Ishikawa (cell line): ENCODE measurements around the gene ZBTB7C.

ENCODE experiments used
- CEBPB ChIP-seq: IDR thresholded peaks from 2 replicates; pipeline ENCODE4 v1.6.1; 2012
- CREB1 ChIP-seq: IDR thresholded peaks from 2 replicates; pipeline ENCODE4 v1.6.1; 2012; ENCODE audit warnings: low read depth
- EGR1 ChIP-seq: IDR thresholded peaks from 2 replicates; pipeline ENCODE4 v1.6.1; 2012
- EP300 ChIP-seq: IDR thresholded peaks from 2 replicates; pipeline ENCODE4 v1.6.1; 2012; ENCODE audit warnings: borderline replicate concordance
- FOXM1 ChIP-seq: IDR thresholded peaks from 2 replicates; pipeline ENCODE4 v1.6.1; 2012; ENCODE audit warnings: low read depth, borderline replicate concordance
- MAX ChIP-seq: IDR thresholded peaks from 2 replicates; pipeline ENCODE4 v1.6.1; 2012
- NFIC ChIP-seq: IDR thresholded peaks from 2 replicates; pipeline ENCODE4 v1.6.1; 2012
- RAD21 ChIP-seq: IDR thresholded peaks from 2 replicates; pipeline ENCODE4 v1.6.1; 2012; ENCODE audit warnings: low read depth
- REST ChIP-seq: IDR thresholded peaks from 2 replicates; pipeline ENCODE4 v1.6.1; 2012; ENCODE audit warnings: low read depth, mild to moderate bottlenecking
- TAF1 ChIP-seq: IDR thresholded peaks from 2 replicates; pipeline ENCODE4 v1.6.1; 2012; ENCODE audit warnings: low read depth, mild to moderate bottlenecking
- TCF12 ChIP-seq: IDR thresholded peaks from 2 replicates; pipeline ENCODE4 v1.6.1; 2012; ENCODE audit warnings: low read depth
- TEAD4 ChIP-seq: IDR thresholded peaks from 2 replicates; pipeline ENCODE4 v1.6.1; 2012
- USF1 ChIP-seq: IDR thresholded peaks from 2 replicates; pipeline ENCODE4 v1.6.1; 2012
- YY1 ChIP-seq: IDR thresholded peaks from 2 replicates; pipeline ENCODE4 v1.6.1; 2012; ENCODE audit warnings: low read depth
- ZBTB7A ChIP-seq: IDR thresholded peaks from 2 replicates; pipeline ENCODE4 v1.6.1; 2012; ENCODE audit warnings: low read depth

The ZBTB7C gene

GRCh38 chr18:48074929-48075706 is 334.1 kb downstream of the ZBTB7C start:
- no peak for TF ChIP-seq FOXM1
- no peak for TF ChIP-seq TEAD4
- no peak for TF ChIP-seq NFIC
- no peak for TF ChIP-seq CREB1
- no peak for TF ChIP-seq TAF1
- no peak for TF ChIP-seq USF1
- no peak for TF ChIP-seq RAD21
- TF ChIP-seq EP300 = no peak

GRCh38 chr18:48073211-48073930 is 335.8 kb downstream of the ZBTB7C start:
- TF ChIP-seq MAX (no peak), EP300 (no peak), USF1 (no peak), YY1 (no peak), TCF12 (no peak), TAF1 (no peak), FOXM1 (no peak), REST (no peak), NFIC (no peak), CREB1 (no peak), ZBTB7A (no peak), CEBPB (no peak), RAD21 (no peak), TEAD4 (no peak), EGR1 (no peak)

DNA sequence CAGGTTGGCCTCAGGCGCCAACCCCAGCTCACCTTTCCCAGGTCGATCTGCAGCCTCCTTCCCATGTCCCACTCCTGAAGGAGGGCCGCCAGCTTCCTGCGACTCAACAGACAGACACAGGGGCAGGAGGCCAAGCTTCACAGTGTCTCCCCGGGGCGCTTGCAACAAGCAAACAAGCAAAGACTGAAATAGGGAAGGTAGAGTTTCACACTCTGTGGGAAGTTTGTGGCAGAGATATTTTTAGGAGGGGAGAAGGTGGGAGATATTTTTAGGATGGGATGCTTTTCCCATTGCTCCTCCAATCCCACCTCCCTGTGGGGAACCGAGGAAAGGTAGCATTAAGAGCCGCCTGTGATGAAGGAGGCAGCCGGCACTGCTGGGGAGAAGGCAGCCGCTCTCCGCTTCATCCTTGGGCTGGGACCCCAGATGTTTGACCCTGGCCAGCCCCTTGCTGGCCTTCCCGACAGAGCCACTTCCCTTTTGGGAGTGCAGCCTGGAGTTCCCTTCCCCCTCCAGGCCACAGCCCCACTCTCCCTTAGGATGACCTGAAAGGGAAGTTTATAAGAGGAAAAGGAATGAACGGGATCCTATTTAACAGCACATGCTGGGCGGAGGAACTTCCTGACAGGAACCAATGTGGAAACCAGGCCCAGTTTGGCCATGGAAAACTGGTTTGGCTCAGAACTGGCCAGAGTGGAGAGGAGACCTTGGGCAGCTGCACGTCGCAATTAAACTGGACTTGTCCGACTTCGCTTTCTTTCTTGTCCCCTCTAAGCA is 336.6 kb downstream of the ZBTB7C start:
- no peak for TF ChIP-seq CREB1
- TF ChIP-seq TEAD4 = no peak
- TF ChIP-seq FOXM1 = no peak

GRCh38 chr18:48068916-48069445 is 340.2 kb downstream of the ZBTB7C start:
- TF ChIP-seq YY1 (no peak), CEBPB (no peak), CREB1 (no peak), EP300 (no peak), EGR1 (no peak), FOXM1 (no peak), RAD21 (no peak)

- no peak for TF ChIP-seq NFIC
- no peak for TF ChIP-seq EGR1
- no peak for TF ChIP-seq TAF1
- no peak for TF ChIP-seq YY1
- no peak for TF ChIP-seq RAD21
- no peak for TF ChIP-seq USF1
- TF ChIP-seq FOXM1 = no peak
- no peak for TF ChIP-seq CREB1
- no peak for TF ChIP-seq CEBPB
- no peak for TF ChIP-seq ZBTB7A
- no peak for TF ChIP-seq REST
- TF ChIP-seq EP300 = no peak
- no peak for TF ChIP-seq TEAD4
- no peak for TF ChIP-seq TCF12
- no peak for TF ChIP-seq MAX
Measured at GRCh38 chr18:48066225-48066652, 342.9 kb downstream of the ZBTB7C start.
